SK-N-SH (cell line): ENCODE results near the gene CDH12. TPM values are rescaled to one million over a fixed set of nuclear protein-coding genes. Genes with fewer than 3 reads are reported as not detected.

Experiments used
- CTCF ChIA-PET: fragments of 300-600, 350-600 bp; formaldehyde crosslinking; extraction: SDS; loops from one replicate; lab custom pipeline; 2021; lab: Yijun Ruan, JAX
- POLR2A ChIA-PET: fragments of 350-600 bp; sonication (Branson Sonifier 250); formaldehyde crosslinking; extraction: SDS; loops from one replicate; lab custom pipeline; 2020; ENCODE audit warnings: antibody characterized with exemption, inconsistent platforms; lab: Yijun Ruan, JAX
- DNase-seq: peaks from one replicate; pipeline ENCODE4 v3.0.0; 2012
- H2AFZ ChIP-seq: fragments of 200-600 bp; sonication (generic); 2 replicates; pipeline ENCODE4 v1.8.1; 2016; ENCODE audit warnings: antibody characterized with exemption, mild to moderate bottlenecking, low read depth
- H3F3A ChIP-seq: fragments of 200-600 bp; sonication (generic); replicated peaks from 2 replicates; pipeline ENCODE3; 2016; ENCODE audit warnings: antibody characterized with exemption, mild to moderate bottlenecking; ENCODE audit not compliant: insufficient read depth
- H3K27ac ChIP-seq, 2 experiments: fragments of 200-500 bp in 1 of 2; fragments of 200-600 bp in 1 of 2; sonication (Bioruptor generic) in 1 of 2; sonication (generic), shearing (Covaris generic) in 1 of 2; 2 replicates each; pipeline versions ENCODE4 v1.5.1 to v1.6.1; 2014 to 2016; ENCODE audit warnings: low read depth in 2 of 2, inconsistent platforms in 1 of 2, low read length in 1 of 2, mild to moderate bottlenecking in 1 of 2, mixed read lengths in 1 of 2
- H3K27me3 ChIP-seq: fragments of 200-600 bp; sonication (generic), shearing (Covaris generic); 2 replicates; pipeline ENCODE4 v1.6.1; 2016; ENCODE audit warnings: mixed run types; ENCODE audit not compliant: insufficient read depth
- H3K36me3 ChIP-seq, 2 experiments: fragments of 200-500 bp in 1 of 2; fragments of 200-600 bp in 1 of 2; sonication (Bioruptor generic) in 1 of 2; sonication (generic) in 1 of 2; replicated peaks in 1 of 2; 2 replicates each; pipeline versions ENCODE3 to v1.5.1; 2014 to 2016; ENCODE audit warnings: low read length in 1 of 2, mild to moderate bottlenecking in 1 of 2; ENCODE audit not compliant: insufficient read depth in 2 of 2, control insufficient read depth in 1 of 2
- H3K4me1 ChIP-seq, 2 experiments: fragments of 200-500 bp in 1 of 2; fragments of 200-600 bp in 1 of 2; sonication (Bioruptor generic) in 1 of 2; sonication (generic), shearing (Covaris generic) in 1 of 2; 2 replicates each; pipeline versions ENCODE4 v1.5.1 to v1.6.1; 2014 to 2016; ENCODE audit warnings: low read depth in 1 of 2, low read length in 1 of 2, mixed run types in 1 of 2; ENCODE audit not compliant: insufficient read depth in 2 of 2, control insufficient read depth in 1 of 2
- H3K4me2 ChIP-seq: fragments of 200-600 bp; sonication (generic), shearing (Covaris generic); 2 replicates; pipeline ENCODE4 v1.6.1; 2017; ENCODE audit warnings: mixed run types
- H3K4me3 ChIP-seq, 2 experiments: fragments of 200-500 bp in 1 of 2; fragments of 200-600 bp in 1 of 2; sonication (Bioruptor generic) in 1 of 2; sonication (generic), shearing (Covaris generic) in 1 of 2; 2 replicates each; pipeline versions ENCODE4 v1.5.1 to v1.8.1; 2014 to 2016; ENCODE audit warnings: low read depth in 2 of 2, inconsistent platforms in 1 of 2, low read length in 1 of 2, mild to moderate bottlenecking in 1 of 2, mixed read lengths in 1 of 2, moderate library complexity in 1 of 2
- H3K79me2 ChIP-seq: fragments of 200-600 bp; sonication (generic); 2 replicates; pipeline ENCODE4 v1.8.1; 2017; ENCODE audit warnings: mild to moderate bottlenecking; ENCODE audit not compliant: insufficient read depth
- H3K9ac ChIP-seq: fragments of 200-600 bp; sonication (generic); 2 replicates; pipeline ENCODE4 v1.6.1; 2017; ENCODE audit warnings: mixed run types
- H3K9me2 ChIP-seq: fragments of 200-600 bp; sonication (generic); 2 replicates; pipeline ENCODE4 v1.6.1; 2017; ENCODE audit warnings: mixed run types
- H3K9me3 ChIP-seq: fragments of 200-600 bp; sonication (generic); 2 replicates; pipeline ENCODE4 v1.6.1; 2017; ENCODE audit warnings: mixed run types, mild to moderate bottlenecking, moderate library complexity
- H4K20me1 ChIP-seq: fragments of 200-600 bp; sonication (generic); 2 replicates; pipeline ENCODE4 v1.6.1; 2017; ENCODE audit warnings: mild to moderate bottlenecking, mixed run types; ENCODE audit not compliant: insufficient read depth
- CHD2 ChIP-seq: fragments of 150-350 bp; IDR thresholded peaks from 2 replicates; pipeline ENCODE4 v1.6.1; 2018; ENCODE audit warnings: low read length; ENCODE audit not compliant: partially characterized antibody
- ELF1 ChIP-seq: IDR thresholded peaks from 2 replicates; pipeline ENCODE4 v1.4.0; 2012
- EZH2phosphoT487 ChIP-seq: fragments of 200-600 bp; sonication (generic); IDR thresholded peaks from 2 replicates; pipeline ENCODE4 v1.6.1; 2017; ENCODE audit warnings: low read depth, mixed run types, mild to moderate bottlenecking, antibody characterized with exemption, moderate library complexity, borderline replicate concordance
- FOXM1 ChIP-seq: IDR thresholded peaks from 2 replicates; pipeline ENCODE4 v1.4.0; 2012; ENCODE audit warnings: low read depth, mild to moderate bottlenecking
- GABPA ChIP-seq: IDR thresholded peaks from 2 replicates; pipeline ENCODE4 v1.4.0; 2012; ENCODE audit warnings: low read depth, mild to moderate bottlenecking
- GATA2 ChIP-seq: sonication (generic); formaldehyde crosslinking; IDR thresholded peaks from 2 replicates; pipeline ENCODE4 v1.5.0; 2020; ENCODE audit warnings: mild to moderate bottlenecking, missing genetic modification reagents
- IRF3 ChIP-seq: fragments of 150-350 bp; IDR thresholded peaks from 2 replicates; pipeline ENCODE4 v1.6.1; 2016; ENCODE audit warnings: mild to moderate bottlenecking, low read depth, low read length
- MAX ChIP-seq: IDR thresholded peaks from 2 replicates; pipeline ENCODE4 v1.4.0; 2012; ENCODE audit warnings: low read depth
- MEF2A ChIP-seq: IDR thresholded peaks from 2 replicates; pipeline ENCODE4 v1.4.0; 2012; ENCODE audit warnings: low read depth, borderline replicate concordance
- MXI1 ChIP-seq: IDR thresholded peaks from 2 replicates; pipeline ENCODE4 v1.6.1; 2012; ENCODE audit warnings: mild to moderate bottlenecking, low read depth, low read length, improper control_type of control experiment
- NRF1 ChIP-seq: IDR thresholded peaks from 2 replicates; pipeline ENCODE4 v1.6.1; 2012; ENCODE audit warnings: low read depth, mild to moderate bottlenecking, low read length
- RAD21 ChIP-seq: IDR thresholded peaks from 2 replicates; pipeline ENCODE4 v1.6.1; 2012; ENCODE audit warnings: mild to moderate bottlenecking, low read length
- RCOR1 ChIP-seq: fragments of 150-350 bp; IDR thresholded peaks from 2 replicates; pipeline ENCODE4 v1.6.1; 2017; ENCODE audit warnings: antibody characterized with exemption, low read length
- REST ChIP-seq: IDR thresholded peaks from 2 replicates; pipeline ENCODE4 v1.6.1; 2012; ENCODE audit warnings: mild to moderate bottlenecking, low read depth, low read length, moderate library complexity
- RFX5 ChIP-seq: IDR thresholded peaks from 2 replicates; pipeline ENCODE4 v1.6.1; 2012; ENCODE audit warnings: mild to moderate bottlenecking, improper control_type of control experiment, low read length
- RXRA ChIP-seq: IDR thresholded peaks from 2 replicates; pipeline ENCODE4 v1.4.0; 2012; ENCODE audit warnings: low read depth, mild to moderate bottlenecking, borderline replicate concordance
- TAF1 ChIP-seq: IDR thresholded peaks from 2 replicates; pipeline ENCODE4 v1.6.1; 2012; ENCODE audit warnings: low read depth, mild to moderate bottlenecking, low read length, moderate library complexity, borderline replicate concordance
- USF1 ChIP-seq: IDR thresholded peaks from 2 replicates; pipeline ENCODE4 v1.4.0; 2012; ENCODE audit warnings: low read depth, borderline replicate concordance
- USF2 ChIP-seq: fragments of 150-350 bp; IDR thresholded peaks from 2 replicates; pipeline ENCODE4 v1.6.1; 2017; ENCODE audit warnings: antibody characterized with exemption, low read length, low read depth, borderline replicate concordance
- YY1 ChIP-seq: IDR thresholded peaks from 2 replicates; pipeline ENCODE4 v1.4.0; 2012; ENCODE audit warnings: low read depth, mild to moderate bottlenecking
- WGBS: methylation state at CpG from one replicate; pipeline ENCODE4 v1.1.6; 2017; ENCODE audit warnings: low lambda C conversion rate; 5-methylcytosine and 5-hydroxymethylcytosine counted together
- polyA plus RNA-seq, 3 experiments: library from polyadenylated mRNA; depleted of rRNA; stranded (reverse); fragments of >200 nt; gene quantifications; 2 replicates each; pipeline ENCODE4 v1.2.3, GENCODE V29; 2012

The CDH12 gene
- polyA plus RNA-seq, 1 of the 3 experiments (the other 2 are of a cell fraction), result not detected

- no peaks in the 10 kb centered on the region for H3K79me2 ChIP-seq
- TF ChIP-seq ELF1 (no peak), RFX5 (no peak), CHD2 (no peak), MXI1 (no peak), NRF1 (no peak), IRF3 (no peak), FOXM1 (no peak), EZH2phosphoT487 (no peak), MEF2A (no peak), REST (no peak), USF2 (no peak), RXRA (no peak), RAD21 (no peak), TAF1 (no peak), GATA2 (CRISPR knock-in tag) (no peak), MAX (no peak), RCOR1 (no peak), YY1 (no peak), USF1 (no peak), GABPA (no peak)
- TF ChIP-seq, all 33 proteins: peak for 0
- H3K9me2 ChIP-seq, result no peaks in the 10 kb centered on the region
- no peak overlapping the region for H2AFZ ChIP-seq
- no peaks in the 10 kb centered on the region for H3K36me3 ChIP-seq
- no peaks in the 10 kb centered on the region; the same call in 1 of the 2 replicates for H3K9me3 ChIP-seq
- no peak overlapping the region for H3K9ac ChIP-seq
- H3K27me3 ChIP-seq, result no peaks in the 10 kb centered on the region
- no peaks in the 10 kb centered on the region for H3F3A ChIP-seq
- ChIA-PET POLR2A (no interaction called here), CTCF (interaction anchor here (0.6 kb wide), 1 partner anchor 89 kb away, joined by 3 read pairs; no protein-coding TSS in a partner anchor)
- no peaks in the 10 kb centered on the region for H4K20me1 ChIP-seq
- H3K4me1 ChIP-seq, result no peaks in the 10 kb centered on the region
- H3K27ac ChIP-seq, result no peak overlapping the region
- WGBS, result 0% methylated on average over 3 of the region's 3 CpGs
- no peak for DNase-seq
- H3K4me2 ChIP-seq, result no peak overlapping the region
- H3K4me3 ChIP-seq, result no peak overlapping the region
Observed at GRCh38 chr5:22736443-22737003, 116.6 kb downstream of the CDH12 start.
